NCI-H1048 (cell line): ENCODE measurements around the gene PLCXD3.

Experiments
- DNase-seq: peaks from one replicate; lab custom pipeline; 2025; lab: John Stamatoyannopoulos, UW

Gene PLCXD3

GRCh38 chr5:41284938-41285337 is 225.5 kb downstream of the PLCXD3 start:
- no peak for DNase-seq

- DNase-seq: no peak
Observed at GRCh38 chr5:41281215-41281810, 229.1 kb downstream of the PLCXD3 start.

- DNase-seq: no peak
Observed at GRCh38 chr5:41279040-41279439, 231.4 kb downstream of the PLCXD3 start.

DNA sequence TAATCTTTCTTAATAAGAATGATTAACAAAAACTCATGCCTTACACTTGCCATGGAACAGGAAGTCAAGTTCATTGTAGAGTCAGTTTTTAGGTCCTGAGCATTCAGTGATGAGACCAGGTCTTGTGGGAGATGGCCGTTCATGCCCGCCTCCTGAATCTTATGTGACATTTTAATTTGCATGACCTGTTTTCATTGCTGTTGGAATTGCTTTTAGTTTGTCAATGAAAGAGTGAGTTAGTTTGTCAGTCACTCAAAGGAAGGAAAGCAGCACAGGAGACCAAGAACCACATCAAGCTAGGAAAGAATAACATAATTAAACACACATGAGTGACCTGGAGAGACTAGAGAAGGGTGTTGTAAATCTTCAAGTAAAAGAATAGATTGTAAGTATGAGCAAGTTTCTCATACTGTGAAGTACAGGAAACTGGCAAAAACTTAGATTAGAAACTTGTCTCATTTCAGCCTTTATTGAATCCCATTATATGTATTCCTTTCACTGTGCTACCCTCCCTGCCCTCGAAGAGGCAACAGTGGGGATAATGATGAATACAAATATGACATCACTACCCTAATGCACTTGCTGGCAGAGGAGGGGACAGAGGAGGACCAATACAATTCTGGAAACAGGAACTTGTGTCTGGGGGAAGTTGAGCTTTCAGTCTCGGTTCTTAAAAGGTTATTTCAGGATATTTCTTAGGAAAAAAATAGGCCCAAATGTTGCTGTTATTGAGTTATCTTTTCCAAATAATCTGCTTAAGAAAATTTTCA is 232.7 kb downstream of the PLCXD3 start:
- no peak for DNase-seq

- no peak for DNase-seq
Observed at GRCh38 chr5:41275813-41276512, 234.4 kb downstream of the PLCXD3 start.

GRCh38 chr5:41270423-41271251 is 239.8 kb downstream of the PLCXD3 start:
- DNase-seq: no peak

GRCh38 chr5:41268894-41269293 is 241.5 kb downstream of the PLCXD3 start:
- DNase-seq: no peak

DNA sequence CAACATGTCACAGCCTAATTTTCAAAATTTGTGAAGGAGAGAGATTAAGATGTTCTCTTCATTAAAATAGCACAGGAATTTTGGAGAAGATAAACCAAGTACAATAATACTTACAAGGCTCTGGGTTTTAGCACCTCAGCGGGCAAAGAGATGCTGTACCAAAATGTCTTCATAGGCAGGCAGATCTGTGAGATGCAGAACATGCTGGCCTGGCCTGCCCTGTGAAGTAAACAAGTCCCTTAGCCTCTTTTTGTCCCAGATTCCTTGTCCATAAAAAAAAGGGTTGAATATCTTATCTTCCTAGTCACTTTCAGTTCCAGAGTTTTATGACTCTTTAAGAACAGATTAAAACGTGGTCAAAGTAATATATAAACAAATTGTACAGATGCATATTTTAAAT is 244.0 kb downstream of the PLCXD3 start:
- no peak for DNase-seq

DNA sequence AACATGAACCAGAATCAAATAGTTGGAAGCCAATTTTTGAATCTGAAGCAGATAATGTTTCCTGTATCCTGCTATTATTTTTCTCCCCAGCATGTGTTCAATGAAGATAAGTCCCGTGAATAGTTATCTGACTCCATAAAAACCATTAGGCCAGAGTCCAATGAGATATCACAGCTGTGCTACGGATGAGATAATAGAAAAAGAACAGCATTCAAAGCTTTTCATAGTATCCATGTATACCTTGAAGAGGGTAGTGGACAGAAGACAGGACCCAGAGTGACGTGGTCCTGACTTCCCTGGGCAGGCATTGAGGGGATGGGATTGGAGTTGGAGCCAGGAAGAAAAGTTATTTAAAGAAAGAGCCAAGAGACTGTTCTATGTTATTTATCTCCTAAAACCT is 246.4 kb downstream of the PLCXD3 start:
- no peak for DNase-seq

DNA sequence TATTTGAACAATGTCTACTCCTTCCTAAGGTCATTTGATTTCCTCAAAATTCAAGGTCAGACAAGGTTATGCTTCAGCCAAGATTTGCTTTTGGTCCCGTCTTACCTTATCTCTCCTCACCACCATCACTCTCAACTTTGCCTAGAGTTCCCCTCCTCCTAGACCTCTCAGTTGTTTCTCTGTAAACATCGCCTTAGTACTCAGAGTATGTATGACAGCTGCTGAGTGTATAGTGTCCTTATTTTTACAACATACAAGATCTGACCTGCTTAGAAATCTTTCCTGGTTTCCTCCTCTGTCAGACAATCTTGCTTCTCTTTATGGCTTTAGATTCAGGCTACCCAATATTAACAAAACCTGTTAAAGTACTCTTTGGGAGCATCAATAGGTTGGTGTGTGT is 247.1 kb downstream of the PLCXD3 start:
- DNase-seq: no peak
